Lower leg skin (tissue), 3 donors: ENCODE measurements around the gene ADAMTS16.

Experiments used
- CTCF ChIP-seq, 3 donors: fragments of 450-650 bp; IDR thresholded peaks; one replicate each; pipeline ENCODE4 v1.5.1; 2016; ENCODE audit warnings: antibody characterized with exemption in 3 of 3, mild to moderate bottlenecking in 3 of 3, moderate library complexity in 2 of 3
- POLR2A ChIP-seq, 2 donors: fragments of 450-650 bp; IDR thresholded peaks; one replicate each; pipeline ENCODE4 v1.6.1; 2016 to 2017; ENCODE audit warnings: antibody characterized with exemption in 2 of 2, mild to moderate bottlenecking in 1 of 2, moderate library complexity in 1 of 2

- TF ChIP-seq CTCF (IDR thresholded peaks at IDR 0.05) = no peak
- TF ChIP-seq POLR2A (IDR thresholded peaks at IDR 0.05) = no peak
Observed at GRCh38 chr5:5132234-5132633, 7.9 kb upstream of the ADAMTS16 start.
